Measurements from ENCODE around the gene B3GALT5.

The B3GALT5 gene

DNA sequence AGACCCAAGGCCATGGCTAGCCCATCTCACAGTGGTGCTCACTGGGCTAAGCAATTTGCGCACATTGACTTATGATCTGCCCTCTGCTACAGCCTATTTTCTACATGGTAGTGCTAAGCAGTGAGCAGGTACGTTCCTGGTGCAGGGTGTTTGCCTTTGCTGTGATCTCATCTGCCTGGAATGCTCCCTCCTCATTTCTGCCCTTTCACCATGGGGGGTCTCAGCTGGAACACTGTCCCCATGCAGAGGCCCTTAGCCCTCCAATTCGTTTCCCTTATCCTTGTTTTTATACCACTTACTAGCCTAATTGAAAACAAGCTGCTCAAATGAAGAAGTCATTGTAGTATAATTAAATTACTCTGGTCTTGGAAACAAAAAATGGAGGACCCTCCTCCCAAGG is 2.0 kb upstream of the B3GALT5 start:
- DNase-seq = no peak

DNA sequence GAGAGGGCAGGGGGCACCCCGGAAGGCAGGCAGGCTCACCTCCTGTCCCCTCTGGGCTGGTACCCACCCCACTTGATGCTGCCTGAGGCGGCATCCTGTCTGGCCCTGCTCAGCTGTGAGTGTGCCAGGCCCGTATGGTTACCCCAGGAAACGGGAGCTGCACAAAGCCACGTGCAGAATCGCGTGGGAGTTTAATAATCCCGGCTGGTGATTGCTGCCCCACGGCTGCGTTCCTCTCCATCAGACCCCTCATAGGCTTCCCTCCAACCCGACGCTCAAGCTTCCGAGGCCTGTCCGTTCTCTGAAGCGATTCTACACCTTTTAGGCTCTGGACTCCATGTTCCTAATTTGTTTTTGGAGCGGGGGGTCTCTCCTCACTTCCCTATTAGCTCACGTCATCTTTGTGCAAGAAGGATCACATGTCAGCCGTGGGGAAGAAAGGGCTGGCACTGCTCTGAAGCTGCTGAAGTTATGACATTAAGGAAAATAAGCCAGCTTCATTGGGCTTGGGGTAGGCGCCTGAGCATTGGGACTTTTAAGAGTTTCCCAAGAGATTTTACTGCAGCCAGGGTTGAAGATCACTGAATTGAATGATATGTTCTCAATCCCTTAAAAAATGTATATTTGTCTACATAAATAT is 1.1 kb upstream of the B3GALT5 start:
- no peak for DNase-seq

DNA sequence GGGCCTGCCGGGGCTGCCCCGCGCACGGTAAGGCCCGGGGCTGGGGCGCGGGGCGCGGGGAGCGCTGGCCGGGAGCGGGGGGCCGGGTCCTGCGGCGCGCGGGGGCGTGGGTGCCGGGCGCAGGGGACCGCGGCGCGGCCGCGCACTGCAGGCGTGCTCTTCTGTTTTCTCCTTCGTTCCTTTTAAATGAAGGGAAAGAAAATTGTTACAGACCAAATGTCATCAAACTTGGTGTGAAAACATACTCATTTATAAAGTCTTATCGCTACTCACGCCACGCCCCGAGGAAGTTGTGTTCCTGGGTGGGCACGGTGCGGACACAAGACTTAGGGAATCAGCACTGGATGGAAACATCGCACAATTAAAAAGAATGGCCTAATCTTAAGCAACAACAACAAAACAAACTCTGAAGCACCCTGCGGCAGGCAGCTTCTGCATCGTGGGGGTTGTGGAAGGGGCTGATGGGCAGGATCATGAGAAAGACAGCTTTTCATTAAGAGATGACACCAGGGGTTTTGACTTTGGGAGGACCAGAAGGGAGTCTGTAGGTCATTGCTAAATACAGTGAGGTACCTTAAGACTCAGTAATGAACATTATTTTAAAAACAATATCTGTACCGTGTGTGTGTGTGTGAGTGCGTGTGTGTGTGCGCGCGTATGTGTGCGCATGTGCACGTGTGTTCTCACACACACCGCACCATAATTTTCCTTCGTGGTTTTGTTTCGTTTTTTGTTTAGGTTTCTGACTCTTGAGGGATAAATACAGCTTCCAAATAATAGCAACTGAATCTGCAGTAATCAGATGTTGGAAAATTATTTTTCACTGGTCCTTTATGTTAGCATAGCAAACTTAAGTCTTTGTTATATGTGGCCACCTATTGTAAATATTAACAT is 548 bp downstream of the B3GALT5 start:
- DNase-seq = no peak

DNA sequence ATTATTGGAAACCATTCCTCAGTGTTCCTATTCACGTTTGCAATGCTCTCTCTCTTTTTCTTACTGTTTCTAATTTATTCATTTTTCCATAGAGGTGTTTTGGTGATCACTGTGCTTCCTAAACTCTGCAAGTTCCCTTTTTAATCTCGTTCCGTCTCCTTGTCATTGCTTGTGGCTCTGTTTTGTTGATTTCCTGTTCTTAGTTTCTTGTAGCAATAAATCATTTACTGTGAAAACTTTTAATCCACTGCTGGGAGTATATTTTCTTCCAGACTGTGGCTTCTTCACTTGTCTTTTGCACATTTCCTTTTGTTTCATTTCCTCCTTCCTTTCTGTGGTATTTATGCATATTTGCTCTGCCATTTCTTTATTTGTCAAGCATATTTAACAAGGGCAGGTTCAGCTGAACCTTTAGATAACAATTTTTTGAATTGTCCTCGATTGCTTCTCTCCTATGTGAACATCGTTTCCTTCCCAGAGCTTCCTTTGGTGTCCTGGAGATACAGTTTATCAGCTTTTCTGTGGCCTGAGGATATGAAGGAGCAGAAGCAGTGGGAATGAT is 3.6 kb downstream of the B3GALT5 start:
- DNase-seq = no peak

DNA sequence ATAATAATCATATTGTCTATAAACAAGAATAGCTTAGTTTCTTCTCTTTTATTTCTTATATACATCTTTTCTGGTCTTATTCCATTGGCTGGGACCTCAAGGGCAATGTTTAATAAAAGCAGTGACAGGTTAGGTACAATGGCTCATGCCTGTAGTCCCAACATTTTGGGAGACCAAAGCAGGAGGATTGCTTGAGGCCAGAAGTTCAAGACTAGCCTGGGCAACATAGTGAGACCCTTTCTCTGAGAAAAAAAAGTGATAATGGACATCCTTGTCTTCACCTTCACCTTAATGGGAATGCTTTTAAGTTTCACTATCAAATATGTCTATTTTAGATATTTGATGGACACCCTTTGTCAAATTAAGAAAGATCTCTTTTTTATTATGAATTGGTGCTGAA is 8.1 kb downstream of the B3GALT5 start:
- no peak for DNase-seq

DNA sequence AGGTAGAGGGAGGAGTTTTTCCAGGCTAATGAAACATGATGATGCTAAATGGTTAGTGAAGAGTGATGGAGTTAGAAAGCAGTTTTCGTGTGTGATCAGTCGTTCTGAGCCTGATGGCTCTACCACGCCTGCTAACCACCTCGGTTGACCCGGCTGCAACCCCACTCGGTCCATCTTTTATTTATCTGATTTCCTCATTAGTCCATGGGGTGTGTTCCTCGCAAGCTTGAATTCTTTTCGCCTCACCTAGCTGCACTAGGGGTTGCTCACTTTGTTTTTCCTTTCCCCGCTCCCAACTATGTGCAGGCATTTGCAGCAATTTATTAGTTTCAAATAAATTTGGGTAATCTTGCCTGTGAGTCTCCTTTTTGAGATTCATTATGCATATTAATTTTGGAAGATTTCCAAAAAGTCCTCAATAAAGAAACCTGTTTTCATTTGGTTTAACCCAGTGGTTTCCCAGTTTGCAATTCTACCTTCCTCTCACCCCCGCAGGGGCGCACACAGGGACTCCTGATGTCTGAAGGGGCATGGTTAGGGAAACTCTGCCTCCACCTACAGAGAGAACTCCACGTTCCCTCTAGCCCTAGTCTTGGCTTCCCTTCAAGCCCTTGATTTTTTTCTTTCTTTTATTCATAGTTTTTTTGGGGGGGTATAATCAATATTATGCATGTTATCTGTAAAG is 12.6 kb downstream of the B3GALT5 start:
- no peak for DNase-seq

DNA sequence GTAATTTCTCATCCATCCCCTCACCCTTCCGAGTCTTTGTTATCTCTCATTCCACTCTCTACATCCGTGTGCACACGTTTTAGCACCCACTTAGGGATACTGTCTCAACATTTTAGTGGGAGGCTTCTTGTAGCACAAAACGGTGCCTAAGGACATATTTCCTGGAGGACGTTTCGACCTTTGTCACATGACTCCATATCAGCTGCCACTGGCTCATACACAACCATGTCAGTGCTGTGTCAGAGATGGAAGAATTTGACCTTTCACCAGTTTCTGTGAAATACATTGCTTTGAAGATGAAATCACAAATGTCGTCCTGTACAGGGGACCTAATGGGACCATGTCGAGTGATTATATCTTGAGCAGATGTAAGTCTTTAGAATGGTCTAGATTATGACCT is 15.6 kb downstream of the B3GALT5 start:
- no peak for DNase-seq

DNA sequence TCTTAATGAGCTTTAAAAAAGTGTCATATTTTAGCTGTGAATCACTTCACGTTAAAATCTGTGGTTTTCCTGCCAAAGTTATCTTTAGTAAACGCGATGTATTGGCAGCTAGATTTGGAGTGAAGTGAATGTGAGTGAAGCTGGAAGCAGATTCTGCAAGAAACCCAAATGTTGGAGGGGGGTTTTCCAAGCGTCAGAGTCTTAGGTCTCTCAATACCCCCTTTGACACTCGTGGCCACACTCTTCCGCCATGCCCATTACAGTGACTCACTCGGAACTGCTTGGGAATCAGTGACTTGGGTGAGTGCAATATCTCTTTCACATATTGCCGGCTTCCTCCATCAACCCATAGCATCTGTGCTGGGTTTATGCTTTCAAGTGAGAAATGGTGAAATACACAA is 17.5 kb downstream of the B3GALT5 start:
- no peak for DNase-seq

DNA sequence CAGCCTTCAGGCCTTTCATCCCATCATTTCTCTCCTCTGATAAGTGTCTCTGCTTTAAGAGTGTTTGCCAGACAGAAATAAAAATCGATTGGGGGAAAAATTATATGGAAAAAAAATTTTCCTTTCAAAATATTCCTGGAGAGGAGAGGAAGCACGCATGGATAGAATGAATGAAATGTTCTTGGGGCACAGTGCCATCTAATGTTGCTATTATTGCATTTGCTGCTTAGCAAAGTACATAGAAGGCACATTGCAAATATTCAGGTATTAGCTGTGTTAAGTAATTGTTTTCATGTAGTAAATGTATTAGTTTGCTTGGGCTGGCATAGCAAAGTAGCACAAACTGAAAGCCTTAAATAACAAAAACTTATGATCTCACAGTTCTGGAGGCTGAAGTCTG is 18.1 kb downstream of the B3GALT5 start:
- DNase-seq = no peak

DNA sequence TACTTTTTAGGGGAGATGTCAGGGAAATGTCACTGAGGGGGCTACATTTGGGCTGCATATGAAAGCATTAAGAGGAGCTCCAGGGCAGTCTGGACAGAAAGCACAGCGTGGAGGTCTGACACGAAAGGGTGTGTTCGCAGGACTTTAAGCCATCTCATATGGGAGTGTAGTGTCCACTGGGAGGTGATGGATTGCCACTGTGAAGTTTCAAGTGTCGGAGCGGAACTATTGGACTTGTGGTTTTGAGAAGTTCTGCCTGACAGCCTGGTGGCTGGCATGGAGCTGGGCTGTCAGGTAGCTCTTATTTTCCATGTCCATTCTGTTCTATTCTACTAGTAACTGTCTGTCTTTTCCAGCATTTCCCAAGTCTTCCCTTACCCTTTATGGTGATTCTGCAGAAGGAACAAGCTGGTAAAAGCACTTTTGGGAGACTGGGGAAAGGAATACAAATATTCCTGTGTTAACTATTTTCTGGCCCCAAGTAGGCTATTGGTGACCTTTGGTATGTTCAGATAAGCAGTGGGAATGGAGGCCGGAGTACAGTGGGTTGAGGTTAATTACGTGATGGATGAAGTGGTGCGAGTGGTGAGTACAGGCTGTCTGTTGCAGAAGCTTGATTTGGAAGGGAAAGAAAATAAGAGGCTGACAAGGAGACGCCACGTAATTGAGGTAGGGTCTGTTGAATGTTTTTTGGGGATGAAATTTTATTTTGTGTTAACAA is 19.3 kb downstream of the B3GALT5 start:
- DNase-seq = no peak

DNA sequence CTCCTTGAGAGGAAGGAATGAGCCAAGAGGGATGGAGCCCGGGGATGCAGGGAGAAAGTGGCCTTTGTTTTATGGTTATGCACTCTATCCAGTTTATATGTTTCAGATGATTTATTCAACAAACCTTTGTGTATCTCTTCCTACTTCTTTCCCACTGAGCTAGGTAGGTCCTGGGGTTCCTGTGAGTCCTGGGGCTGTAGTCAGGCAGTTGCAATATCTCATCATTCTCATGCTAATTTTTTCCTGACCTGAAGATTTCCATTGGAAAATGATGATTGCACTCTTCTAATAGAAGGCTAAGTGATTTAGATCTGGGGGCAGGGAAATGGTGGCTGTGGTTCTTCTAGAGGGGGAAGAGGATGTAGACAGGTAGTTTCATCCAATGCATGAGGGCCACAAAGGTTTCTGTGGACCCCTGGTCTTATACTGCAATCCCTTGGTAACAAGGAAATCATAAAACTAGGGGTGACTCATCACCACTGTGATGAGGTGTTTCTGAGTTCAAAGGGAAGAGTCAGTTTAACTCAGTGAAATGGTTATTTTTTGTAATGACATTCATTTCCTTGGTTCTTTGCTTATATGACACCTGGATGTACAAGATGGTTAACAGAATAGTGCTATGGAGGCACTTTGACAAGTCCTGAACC is 20.2 kb downstream of the B3GALT5 start:
- no peak for DNase-seq

DNA sequence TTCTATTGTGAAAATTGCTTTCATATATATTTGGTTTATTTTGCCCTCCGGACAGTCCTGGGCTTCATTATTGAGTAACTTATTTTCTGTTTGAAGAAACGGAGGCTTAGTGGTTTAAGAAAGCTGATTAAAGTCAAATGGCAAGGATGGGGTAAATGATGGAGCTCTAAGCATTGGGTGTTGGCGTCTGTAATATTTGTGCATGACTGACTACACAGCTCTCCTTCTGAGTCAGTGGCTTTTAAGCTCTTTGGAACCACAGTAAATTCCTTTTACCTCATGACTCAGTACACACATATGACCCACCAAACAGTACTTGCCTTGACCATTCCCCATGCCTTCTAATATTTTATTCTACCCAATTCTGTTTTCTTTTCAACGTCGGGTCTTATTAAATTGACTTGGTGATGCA is 21.0 kb downstream of the B3GALT5 start:
- DNase-seq = no peak

DNA sequence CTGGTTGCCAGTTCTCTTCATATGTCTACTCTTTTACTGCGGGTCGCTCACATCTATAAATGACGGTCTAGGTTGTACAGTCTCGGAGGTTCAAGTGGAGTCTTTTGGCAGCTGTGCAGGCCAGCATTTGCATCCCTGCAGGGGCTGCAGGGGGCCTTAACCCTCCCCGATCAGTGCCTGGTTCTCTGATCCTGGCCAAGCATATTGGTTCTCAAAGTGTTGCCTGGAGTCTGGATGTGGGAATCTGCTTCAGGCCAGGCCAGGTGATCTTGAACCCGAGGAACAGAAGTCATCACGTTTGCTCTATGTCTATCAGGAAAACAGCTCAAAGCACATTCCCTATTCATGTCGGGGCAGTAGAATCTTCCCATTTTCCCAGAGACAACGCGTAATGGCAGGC is 21.8 kb downstream of the B3GALT5 start:
- no peak for DNase-seq

DNA sequence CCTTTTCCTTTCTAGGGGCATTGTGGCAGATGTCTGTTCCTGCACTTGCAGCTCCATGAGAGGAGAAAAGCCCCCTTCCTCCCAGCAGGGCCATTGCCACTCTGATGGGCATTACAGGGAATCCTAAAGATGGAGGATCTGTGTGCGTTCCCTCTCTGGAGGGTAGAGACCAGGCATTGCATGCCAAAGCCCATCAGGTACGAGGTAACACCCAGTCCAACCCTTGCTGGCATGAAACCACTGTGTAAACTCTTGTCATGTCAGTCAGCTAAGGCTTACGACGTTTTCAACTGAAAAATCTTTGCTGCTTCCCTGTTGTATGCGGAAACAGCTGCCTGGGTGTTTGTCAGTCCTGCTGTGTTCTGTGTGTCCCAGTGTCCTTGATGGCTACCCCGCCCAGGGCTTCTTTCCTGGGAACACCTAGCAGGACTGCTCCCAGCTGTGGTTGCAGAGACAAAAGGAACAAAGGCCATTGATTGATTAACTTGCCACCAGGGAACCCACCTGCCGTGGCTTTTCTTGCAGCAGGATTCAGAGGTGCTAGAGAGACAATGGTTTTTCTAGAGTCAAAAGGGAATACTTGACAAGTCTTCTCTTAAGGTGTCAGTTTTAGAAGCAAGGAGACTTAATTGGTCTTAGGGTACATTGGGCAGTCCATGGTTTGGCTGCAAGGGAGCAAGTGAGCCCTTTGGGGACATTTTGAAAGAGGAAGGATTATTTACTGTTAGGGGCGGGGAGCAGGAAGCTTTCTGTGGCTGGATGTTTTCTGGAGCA is 24.6 kb downstream of the B3GALT5 start:
- no peak for DNase-seq

DNA sequence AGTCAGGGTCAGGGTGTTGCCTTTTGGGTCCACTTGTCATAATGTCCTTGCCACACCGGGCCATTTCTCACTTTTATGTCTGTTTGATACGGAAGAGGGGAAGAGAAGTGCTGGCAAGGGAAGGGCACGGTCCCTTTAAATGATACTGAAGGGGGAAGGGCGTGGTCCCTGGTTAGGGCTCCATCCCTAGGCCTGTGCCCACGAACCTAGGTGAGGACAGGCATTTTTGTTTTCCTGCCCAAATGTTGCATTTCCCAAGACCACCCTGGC is 25.2 kb downstream of the B3GALT5 start:
- DNase-seq = no peak

DNA sequence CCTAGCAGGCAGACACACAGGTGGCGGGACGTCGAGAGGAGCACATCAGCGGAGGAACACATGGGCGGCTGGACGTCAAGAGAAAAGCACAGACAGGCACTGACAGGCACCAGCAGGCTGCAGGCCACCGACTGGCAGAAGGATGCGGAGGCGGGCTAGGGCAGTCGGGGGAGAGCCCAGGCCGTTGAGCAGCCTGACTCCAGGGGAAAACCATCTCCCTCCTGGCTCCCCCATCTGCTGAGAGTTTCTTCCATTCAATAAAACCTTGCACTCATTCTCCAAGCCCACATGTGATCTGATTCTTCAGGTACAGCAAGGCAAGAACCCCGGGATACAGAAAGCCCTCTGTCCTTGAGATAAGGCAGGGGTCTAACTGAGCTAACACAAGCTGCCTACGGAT is 25.5 kb downstream of the B3GALT5 start:
- no peak for DNase-seq

DNA sequence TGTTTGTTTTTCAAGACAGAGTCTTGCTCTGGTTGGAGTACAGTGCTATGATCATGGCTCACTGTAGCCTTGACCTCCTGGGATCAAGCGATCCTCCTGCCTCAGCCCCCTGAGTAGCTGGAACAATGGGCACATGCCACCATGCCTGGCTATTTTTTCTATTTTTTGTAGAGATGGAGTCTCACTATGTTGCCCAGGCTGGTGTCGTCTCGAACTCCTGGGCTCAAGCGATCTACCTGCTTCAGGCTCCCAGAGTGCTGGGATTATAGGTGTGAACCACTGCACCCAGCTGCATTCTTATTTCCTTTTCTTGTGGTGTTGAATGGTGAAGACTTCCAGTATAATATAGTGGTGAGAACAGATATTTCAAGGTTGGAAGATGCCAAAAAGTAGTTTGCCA is 28.0 kb downstream of the B3GALT5 start:
- no peak for DNase-seq

DNA sequence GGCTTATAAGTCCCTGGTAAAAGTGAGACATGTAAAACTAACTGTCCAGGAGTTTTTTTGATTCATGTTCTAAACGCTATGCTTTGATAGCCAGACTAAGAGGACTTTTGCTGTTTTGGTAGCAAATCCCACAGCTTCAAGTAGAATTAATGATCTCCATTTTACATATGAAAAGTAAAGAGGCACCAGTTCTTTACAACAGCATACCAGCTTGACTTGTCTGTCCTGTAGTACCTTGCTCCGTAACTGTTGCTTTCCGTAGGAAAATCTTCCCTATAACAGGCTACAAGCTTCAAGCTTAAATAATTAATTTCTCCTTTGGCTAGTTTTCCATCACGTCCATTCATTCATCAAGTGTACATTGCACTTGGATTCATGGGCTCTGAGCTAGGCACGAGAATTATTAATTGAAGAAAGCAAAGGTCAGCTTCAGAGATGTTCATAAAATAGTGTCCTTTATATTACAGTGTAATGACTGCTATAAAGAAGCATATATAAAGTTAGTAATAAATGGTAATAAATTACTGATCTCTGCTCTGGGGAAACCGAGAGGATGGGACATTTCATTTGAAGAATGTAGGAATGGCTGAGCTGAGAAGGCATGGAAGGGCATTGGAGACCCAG is 29.2 kb downstream of the B3GALT5 start:
- DNase-seq = no peak

DNA sequence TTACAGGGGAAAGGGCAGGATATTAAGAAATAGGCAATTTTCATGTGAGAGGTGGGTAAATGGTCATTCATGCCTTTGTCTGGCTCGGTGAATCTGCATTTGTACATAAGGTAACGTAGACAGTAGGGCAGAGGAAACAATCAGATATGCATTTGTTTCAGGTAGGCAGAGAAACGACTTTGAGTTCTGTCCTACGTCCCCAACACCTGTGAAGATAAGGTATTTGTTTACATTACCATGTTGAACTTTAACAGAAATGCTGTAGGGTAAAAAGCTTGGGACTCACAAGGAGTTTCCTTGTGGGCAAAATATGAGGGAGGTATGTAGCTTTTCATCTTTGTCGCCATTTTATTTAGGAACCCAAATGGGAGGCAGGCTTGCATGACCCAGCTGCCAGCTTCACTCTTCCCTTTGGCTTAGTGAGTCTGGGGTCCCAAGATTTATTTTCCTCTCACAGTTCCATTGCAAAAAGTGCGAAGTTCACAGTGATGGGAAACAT is 31.4 kb downstream of the B3GALT5 start:
- DNase-seq = no peak

DNA sequence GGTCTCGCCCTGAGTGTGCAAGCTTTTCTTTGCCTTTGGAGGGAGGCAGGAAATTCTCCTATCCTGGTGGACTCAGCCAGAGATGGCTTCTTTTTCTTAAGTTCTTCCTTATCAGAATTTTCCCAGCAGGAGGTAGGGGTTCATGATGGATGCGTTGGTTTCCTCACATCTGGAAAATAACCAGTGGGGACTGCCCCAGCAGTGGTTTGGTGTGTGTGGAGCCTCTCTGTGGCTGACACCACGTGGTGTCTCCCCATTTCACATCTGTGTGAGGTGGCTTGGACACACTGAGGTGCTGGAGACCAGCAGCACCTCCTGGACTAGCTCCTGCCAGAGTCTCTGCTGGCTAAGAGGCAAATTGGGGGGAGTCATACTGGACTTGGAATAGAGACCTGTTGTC is 32.6 kb downstream of the B3GALT5 start:
- no peak for DNase-seq

DNA sequence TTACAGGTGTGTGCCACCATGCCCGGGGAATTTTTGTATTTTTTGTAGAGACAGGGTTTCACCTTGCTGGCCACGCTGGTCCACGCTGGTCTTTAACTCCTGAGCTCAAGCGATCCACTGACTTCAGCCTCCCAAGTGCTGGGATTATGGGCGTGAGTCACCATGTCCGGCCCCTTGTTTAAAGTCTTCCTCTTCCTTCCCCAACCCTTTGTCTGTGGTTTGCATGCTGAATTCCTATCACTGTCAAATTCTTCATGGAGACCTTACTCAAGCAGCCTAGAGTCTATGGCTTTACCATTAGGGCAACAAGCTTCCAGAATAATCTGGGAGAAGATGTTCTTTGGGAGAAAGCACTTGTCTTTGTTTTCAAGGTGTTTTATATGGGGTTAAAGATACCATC is 34.7 kb downstream of the B3GALT5 start:
- DNase-seq = no peak

All from activated gamma-delta T cell treated with Interleukin-2 at 50 U/mL for 16 hours (primary cell).